GM10248 (cell line): ENCODE measurements around the gene ALAS1.

ENCODE experiments used
- CTCF ChIA-PET: fragments of 300-600 bp; sonication (Branson Sonifier 250); formaldehyde crosslinking; extraction: SDS; loops from one replicate; lab custom pipeline; 2021; ENCODE audit warnings: antibody characterized with exemption; lab: Yijun Ruan, JAX
- POLR2A ChIA-PET: fragments of 350-650 bp; sonication (Branson Sonifier 250); formaldehyde crosslinking; extraction: SDS; loops from one replicate; lab custom pipeline; 2020; ENCODE audit warnings: antibody characterized with exemption; lab: Yijun Ruan, JAX
- DNase-seq: peaks from one replicate; pipeline ENCODE4 v3.0.0; 2012; ENCODE audit errors: extremely low spot score
- CTCF ChIP-seq: IDR thresholded peaks from 2 replicates; pipeline ENCODE4 v1.5.1; 2012; ENCODE audit warnings: mild to moderate bottlenecking, low read depth; ENCODE audit errors: extremely low read depth, missing control alignments, control extremely low read depth

Gene ALAS1

GRCh38 chr3:52225452-52226228 is 27.7 kb downstream of the ALAS1 start, which contains the start of gene TLR9:
Gene TLR9 (minus strand): TSS chr3:52225645. CDS start chr3:52225529, 116 bp downstream.
- TF ChIP-seq CTCF = no peak
- CTCF ChIA-PET = interaction anchor here (0.7 to 11.6 kb wide), 17 partner anchors 9 to 233 kb away, joined by 3 to 140 read pairs (median 4); partner anchors contain the start of gene TWF2
- peak; percentile 85 for DNase-seq
- POLR2A ChIA-PET = interaction anchor here (0.7 to 1.3 kb wide), 3 partner anchors 9 to 221 kb away, joined by 3 to 4 read pairs (median 3); partner anchors contain the start of gene WDR82

- no peak for TF ChIP-seq CTCF
- ChIA-PET CTCF (interaction anchor here (0.9 to 11.6 kb wide), 10 partner anchors 10 to 234 kb away, joined by 3 to 140 read pairs (median 5); no protein-coding TSS in a partner anchor), POLR2A (interaction anchor here (1.3 kb wide), 1 partner anchor 52 kb away, joined by 4 read pairs; the partner anchor contains the start of gene WDR82)
- DNase-seq = no peak
Observed at GRCh38 chr3:52226229-52226817, 28.4 kb downstream of the ALAS1 start.

- no peak for DNase-seq
- POLR2A ChIA-PET = interaction anchor here (0.6 kb wide), 1 partner anchor 57 kb away, joined by 3 read pairs; no protein-coding TSS in a partner anchor
- no peak for TF ChIP-seq CTCF
- CTCF ChIA-PET = interaction anchor here (1.0 to 2.3 kb wide), 6 partner anchors 12 to 192 kb away, joined by 3 to 5 read pairs (median 4); no protein-coding TSS in a partner anchor
Observed at GRCh38 chr3:52227117-52227516, 29.2 kb downstream of the ALAS1 start.

GRCh38 chr3:52227766-52228165 is 29.8 kb downstream of the ALAS1 start:
- ChIA-PET POLR2A (no interaction called here), CTCF (interaction anchor here (1.0 to 2.2 kb wide), 4 partner anchors 13 to 191 kb away, joined by 3 to 5 read pairs (median 4); no protein-coding TSS in a partner anchor)
- no peak for TF ChIP-seq CTCF
- no peak for DNase-seq

GRCh38 chr3:52228266-52228665 is 30.3 kb downstream of the ALAS1 start:
- TF ChIP-seq CTCF = no peak
- CTCF ChIA-PET = interaction anchor here (5.4 kb wide), 1 partner anchor 111 kb away, joined by 50 read pairs; no protein-coding TSS in a partner anchor
- POLR2A ChIA-PET = no interaction called here
- DNase-seq = no peak

GRCh38 chr3:52228751-52229291 is 30.9 kb downstream of the ALAS1 start:
- no peak for TF ChIP-seq CTCF
- DNase-seq = no peak
- POLR2A ChIA-PET = interaction anchor here (0.7 to 0.9 kb wide), 2 partner anchors 9 to 10 kb away, joined by 3 to 6 read pairs; partner anchors contain the start of gene TWF2
- CTCF ChIA-PET = interaction anchor here (1.3 to 5.4 kb wide), 5 partner anchors 10 to 110 kb away, joined by 3 to 98 read pairs (median 44); partner anchors contain the start of gene WDR82
